NK-92 (cell line): ENCODE data around the gene BCL7A.
"Not testable (repeated sequence)": the region's sequence is repeated elsewhere in the genome, so short reads cannot be mapped to it uniquely, and the experiment has no call there.

Source experiments
- DNase-seq: peaks from one replicate; lab custom pipeline; 2025; ENCODE audit not compliant: unreplicated experiment; lab: John Stamatoyannopoulos, UW

BCL7A gene

GRCh38 chr12:122093098-122093883 lies 71.6 kb downstream of the BCL7A start:
- no peak for DNase-seq

GRCh38 chr12:122094137-122094734 lies 72.6 kb downstream of the BCL7A start:
- no peak for DNase-seq

GRCh38 chr12:122094735-122095631 lies 73.3 kb downstream of the BCL7A start:
- no peak for DNase-seq

DNA sequence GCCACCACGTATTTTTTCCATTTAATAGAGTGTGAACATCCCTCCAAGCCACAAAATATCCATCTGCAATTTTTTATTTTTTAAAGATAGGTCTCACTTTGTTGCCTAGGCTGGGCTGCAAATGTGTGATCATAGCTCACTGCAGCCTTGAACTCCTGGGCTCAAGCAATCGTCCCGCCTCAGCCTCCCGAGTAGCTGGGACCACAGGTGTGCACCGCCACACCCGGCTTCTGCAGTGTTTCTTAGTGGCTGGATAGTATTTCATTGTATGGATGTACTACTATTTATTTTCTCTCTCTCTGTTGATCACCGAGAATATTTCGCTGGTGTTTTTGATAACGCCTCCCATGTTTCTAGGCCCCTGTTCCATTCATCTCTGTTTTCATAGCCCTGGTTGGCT lies 74.3 kb downstream of the BCL7A start:
- DNase-seq: no peak

DNA sequence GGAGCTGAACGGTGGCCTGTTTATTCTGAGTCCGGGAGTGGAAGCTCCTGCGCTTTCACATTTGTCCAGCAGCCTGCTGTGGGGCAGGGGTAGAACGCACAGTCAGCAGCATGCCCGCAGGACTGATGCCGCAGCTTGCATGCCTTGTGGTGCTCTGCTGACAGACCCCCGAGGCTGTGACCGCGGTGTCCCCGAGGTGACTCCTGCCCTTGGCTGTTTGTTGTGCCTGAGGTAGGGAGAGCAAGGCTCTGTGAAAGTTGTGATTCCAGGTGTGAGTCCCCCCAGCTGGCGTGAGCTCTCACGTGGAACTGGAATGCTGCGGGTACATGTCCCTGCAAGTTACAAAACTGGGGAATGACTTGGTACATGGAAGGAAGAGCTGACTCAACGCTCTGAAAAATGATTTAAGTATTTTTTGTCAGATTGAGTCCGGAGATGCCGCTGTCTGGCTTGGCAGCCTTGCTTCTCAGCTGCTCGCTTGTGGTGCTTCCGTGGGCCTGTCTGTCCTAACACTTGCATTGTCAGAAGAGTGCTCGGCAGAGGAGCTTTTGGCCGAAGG lies 75.0 kb downstream of the BCL7A start:
- DNase-seq: no peak

- no peak for DNase-seq
Observed at GRCh38 chr12:122097584-122097926, 75.9 kb downstream of the BCL7A start.

DNA sequence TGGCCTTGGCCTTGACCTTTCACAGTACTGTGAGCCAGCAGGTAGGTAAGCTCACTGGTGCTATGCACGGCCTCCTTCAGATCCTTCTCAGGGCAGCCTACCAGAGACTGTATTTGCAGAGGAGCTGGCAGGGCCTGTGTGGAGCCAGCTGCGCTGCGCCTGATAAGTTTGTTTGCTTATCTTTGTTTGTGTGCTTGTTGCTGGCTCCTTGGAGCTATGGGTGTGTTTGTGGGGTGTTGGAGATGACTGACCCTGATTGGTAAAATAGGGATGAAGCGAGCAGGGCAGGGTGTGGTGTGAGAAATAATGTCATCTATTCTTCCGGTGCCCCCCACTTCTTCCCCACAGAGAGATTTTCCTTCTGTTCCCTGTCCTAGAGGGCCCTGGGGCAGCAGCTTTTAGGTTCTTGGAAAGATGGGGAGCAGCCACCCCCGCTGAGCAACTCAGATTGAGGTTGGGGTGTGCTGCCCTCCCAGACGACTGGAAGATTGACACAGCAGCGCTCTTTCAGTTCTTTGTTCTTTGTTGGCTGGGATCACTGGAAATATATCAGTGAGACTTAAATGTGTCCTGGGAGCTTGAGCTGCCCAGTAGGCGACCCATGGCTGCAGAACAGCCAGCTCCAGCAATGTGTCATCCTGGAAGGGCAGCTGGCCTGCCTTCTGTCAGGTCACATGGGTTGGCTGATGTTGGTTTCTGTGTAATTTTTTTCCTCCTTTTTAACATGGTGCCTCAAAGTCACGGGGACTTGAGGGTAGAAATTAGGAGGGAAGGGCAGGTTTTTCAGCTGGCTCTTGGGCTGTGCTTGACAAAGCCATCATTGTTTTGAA lies 76.5 kb downstream of the BCL7A start:
- no peak for DNase-seq

DNA sequence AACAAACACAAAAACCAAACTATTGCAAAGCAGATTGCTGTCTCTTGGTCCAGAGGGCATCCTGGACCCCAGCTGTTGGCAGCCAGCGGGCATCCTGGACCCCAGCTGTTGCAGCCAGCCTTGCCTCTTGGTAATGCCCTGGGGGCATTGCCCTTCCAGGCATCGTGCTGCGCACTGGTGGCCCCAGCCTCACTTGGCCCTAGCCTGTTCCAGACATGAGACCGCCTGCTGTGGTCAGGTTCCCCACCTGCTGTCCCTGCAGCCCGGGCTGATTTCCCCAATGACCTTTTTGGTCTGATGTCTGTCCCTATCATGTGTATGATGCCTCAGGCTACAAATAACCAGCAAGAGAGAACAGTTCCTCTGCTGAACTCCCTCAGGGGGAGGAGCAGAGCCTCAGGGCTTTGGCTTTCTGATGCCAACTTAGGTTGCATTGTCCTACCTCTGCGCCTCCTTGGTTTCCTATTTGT lies 77.6 kb downstream of the BCL7A start:
- no peak for DNase-seq

- no peak for DNase-seq
Observed at GRCh38 chr12:122099856-122100255, 78.2 kb downstream of the BCL7A start.

DNA sequence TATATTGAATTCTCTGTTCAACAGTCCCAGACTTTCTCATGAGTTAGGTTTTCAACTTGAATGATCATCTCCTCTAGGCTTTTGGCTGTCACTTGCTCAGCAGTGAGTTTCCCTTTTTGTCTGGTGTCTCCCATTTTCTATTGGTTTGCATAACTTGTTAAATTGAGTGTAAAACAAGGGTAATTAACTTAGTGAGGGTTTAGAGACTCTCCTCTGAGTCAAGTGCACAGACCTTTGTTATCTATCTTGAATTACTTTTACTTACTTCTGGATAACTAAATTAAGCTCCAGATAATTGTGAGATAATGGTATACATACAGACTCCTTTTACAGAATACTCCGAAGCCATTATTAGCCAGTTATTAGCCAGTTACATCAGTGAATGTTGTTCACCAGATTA lies 78.9 kb downstream of the BCL7A start:
- DNase-seq: no peak

DNA sequence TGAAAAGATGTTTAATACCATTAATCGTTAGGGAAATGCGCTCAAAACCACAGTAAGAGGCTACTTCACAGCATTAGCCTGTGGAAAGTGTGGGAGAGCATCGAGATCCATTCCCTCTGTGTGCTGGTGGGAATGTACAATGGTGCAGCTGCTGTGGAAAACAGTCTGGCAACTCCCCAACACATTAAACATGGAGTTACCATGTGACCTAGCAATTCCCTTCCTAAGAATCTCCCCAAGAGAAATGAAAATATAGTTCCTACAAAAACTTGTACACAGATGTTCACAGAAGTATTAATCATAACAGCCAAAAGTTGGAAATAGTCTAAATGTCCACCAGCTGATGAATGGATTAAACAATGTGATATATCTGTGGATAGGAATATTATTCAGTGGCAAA lies 80.6 kb downstream of the BCL7A start:
- no peak for DNase-seq

DNA sequence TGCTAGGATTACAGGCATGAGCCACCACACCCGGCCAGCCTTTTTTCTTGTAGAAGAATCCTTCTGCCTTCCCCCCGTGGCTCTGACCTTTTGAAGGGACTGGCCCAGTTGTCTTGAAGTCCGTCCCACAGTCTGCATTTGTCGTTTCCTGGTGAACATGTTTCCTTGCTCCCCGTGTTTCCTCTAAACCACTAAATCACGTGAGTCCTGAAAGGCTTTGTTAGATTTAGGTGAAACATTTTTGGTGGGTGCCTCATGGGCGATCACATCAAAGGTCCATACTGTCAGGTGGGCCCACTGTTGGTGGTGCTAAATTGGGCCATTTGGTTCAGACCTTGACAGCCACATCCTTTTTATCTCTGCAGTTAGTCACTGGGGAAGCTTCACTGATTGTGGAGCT lies 83.2 kb downstream of the BCL7A start:
- no peak for DNase-seq

GRCh38 chr12:122105496-122105895 lies 83.8 kb downstream of the BCL7A start:
- not testable (repeated sequence) for DNase-seq

DNA sequence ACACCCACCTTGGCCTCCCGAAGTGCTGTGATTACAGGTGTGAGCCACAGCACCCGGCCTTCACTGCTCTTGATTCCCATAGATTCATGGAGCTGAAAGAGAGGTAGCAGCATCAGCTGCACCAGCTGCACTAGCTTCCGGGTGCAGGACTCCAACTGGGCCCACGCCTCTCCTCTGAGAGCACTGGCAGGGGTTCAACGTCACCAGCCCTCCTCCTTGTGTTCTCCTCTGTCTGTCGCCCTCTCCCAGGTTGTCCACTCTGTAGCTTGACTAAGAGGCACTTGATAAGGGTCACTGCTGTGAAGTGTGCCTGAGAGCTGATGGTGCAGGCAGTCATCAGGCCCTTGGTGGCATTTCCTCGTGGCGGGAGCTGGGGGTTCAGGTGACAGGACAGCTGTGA lies 85.2 kb downstream of the BCL7A start:
- DNase-seq: no peak

DNA sequence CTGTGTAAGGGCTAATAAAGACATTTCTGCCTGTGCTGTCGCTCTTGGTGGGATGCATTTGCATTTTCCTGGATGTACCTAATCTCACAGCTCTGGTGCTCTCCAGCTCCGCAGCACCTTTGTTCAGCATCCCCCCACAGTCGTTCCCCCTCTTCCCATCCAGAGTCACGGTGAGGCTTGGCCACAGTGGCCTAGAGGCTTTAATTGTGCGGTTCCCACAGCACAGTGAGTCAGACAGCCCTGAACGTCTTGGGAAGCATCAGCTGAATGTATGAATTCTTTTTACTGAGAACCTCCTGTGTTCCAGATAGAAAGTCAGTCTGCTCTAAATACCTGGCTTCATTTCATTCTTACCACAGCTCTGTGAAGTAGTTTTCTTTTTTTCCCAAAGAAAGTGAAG lies 85.6 kb downstream of the BCL7A start:
- DNase-seq: no peak

- DNase-seq: no peak
Observed at GRCh38 chr12:122111089-122111641, 89.5 kb downstream of the BCL7A start.
